GM21825 (cell line): ENCODE data around the gene CHCHD6.
"Not testable (repeated sequence)": the region's sequence is repeated elsewhere in the genome, so short reads cannot be mapped to it uniquely, and the experiment has no call there.

Source experiments
- ATAC-seq: cut with Tn5 transposase; IDR thresholded peaks from one replicate; pipeline ENCODE4 v1.9.1; 2021; ENCODE audit warnings: mild to moderate bottlenecking, moderate library complexity; ENCODE audit not compliant: unreplicated experiment

The CHCHD6 gene

DNA sequence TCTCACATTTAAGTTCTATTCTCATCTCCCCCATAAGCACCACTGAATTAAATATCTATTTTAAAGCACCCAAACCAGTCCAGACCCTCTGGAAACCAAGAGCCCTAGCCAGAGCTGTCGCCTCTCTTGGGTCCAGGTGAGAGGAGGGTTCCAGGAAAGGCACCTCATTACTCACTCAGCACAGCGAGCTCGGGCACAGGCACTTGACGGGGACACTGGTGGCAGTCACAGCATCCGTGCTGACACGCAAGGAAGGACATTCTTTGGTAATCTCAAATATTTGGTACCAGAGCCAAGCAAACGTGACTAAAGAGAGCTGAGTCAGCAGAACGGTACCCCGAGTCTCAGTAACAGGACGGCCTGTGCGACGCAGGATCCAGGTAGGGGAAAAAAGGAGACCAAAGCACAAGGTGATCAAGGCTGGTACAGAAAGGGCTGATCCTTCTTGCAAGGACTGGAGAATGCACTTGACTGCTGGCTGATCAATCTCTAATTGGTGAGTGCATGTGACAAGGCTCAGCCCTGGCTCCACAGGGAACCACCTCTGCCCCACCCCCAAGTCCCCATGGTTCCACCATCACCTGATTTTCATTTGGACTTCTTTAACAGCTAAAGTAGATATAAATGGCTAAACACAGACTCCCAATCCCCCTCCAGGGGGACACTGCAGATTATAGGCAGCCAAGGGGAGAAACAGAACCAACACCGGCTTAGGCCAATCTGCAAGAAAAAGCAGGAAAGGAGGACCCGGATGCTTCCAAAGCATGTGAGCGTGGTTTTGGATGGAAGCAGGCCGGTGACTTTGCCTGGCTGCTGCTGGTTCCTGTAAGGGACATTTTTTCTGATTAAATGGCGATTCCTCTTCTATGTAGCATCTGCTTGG is 61.4 kb downstream of the CHCHD6 start:
- ATAC-seq: no peak

DNA sequence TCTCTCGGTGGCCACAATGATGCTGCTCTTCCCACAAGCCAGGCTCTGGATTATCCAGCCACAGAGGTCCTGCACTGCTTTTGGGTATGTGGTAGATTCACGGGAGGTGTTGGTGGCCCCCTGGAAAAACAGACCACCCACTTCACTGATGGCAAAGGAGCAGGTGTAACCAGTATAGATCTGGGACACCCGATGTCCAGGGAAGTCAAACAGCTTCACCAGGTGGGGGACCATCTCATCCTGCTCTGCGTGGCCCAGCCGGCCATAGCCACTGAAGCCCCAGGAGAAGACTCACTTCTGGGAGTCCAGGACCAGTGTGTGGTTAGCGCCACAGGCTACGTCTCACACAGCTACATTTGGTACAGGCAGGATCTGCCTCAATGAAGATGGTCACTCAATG is 62.6 kb downstream of the CHCHD6 start:
- ATAC-seq: no peak

DNA sequence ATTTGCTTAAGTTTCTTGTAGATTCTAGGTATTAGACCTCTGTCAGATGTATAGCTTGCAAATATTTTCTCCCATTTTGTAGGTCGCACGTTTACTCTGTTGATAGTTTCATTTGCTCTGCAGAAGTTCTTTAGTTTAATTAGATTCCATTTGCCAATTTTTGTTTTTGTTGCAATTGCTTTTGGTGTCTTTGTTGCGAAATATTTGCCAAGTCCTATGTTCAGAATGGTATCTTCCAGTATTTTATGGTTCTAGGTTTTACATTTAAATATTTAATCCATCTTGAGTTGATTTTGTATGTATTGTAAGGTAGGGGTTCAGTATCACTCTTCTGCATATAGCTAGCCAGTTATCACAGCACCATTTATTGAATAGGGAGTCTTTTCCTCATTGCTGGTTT is 64.9 kb downstream of the CHCHD6 start:
- ATAC-seq: no peak

DNA sequence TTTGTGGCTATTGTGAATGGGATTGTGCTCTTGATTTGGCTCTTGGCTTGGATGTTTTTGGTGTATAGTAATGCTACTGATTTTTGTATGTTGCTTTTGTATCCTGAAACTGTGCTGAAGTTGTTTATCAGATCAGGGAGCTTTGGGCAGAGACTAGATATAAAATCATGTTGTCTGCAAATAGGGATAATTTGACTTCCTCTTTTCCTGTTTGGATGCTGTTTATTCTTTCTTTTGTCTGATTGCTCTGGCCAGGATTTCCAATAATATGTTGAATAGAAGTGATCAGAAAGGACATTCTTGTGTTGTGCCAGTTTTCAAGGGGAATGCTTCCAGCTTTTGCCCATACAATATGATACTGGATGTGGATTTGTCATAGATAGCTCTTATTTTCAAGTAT is 66.1 kb downstream of the CHCHD6 start:
- ATAC-seq: no peak

DNA sequence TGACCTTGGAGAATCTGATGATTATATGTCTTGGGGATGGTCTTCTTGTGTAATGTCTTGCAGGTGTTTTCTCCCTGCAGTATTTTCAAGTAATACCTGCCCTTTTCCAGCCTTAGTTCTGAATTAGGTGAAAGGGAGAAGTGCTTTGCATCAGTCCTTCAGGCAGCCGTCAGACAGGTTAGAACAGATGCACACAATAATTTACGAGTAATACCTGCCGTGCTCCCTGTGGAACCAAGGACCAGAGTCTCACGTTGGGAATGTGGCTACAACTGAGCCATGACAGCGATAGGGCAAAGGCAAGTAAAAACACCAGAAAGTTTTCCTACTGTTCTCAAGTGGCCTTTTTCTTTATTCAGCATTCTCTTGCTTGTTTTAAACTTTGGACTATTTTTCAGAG is 69.1 kb downstream of the CHCHD6 start:
- no peak for ATAC-seq

DNA sequence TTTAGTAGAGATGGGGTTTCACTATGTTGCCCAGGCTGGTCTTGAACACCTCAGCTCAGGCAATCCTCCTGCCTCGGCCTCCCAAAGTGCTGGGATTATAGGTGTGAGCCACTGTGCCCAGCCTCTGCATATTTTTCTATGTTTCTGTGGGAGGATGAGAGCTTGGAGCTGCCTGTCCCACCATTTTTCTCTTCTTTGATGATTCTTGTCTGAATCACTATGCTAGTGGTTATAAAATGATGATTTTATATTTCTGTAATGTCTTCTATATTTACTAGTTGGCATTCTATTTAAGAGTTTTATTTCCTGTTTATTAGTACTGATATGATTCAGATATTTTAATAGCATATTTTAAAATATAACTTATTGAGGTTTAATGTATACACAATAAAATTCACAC is 69.7 kb downstream of the CHCHD6 start:
- no peak for ATAC-seq

DNA sequence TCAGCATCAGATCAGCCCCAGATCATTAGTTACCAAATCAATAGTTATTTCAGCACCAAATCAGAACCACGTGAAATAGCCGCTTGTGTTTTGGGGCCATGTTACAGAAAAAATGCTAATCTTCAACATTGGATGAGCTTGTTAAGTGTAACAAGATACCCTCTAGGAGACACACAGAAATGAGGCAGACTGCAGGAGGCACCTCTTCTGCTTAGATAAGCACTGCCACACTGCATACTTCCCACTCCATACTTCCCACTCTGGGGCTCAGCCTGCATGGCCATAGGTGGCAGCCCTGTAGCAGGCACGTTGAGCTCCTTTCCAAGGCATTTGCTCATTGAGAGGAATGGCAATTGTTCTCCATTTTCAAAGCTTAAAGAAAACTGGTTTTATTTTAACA is 73.3 kb downstream of the CHCHD6 start:
- no peak for ATAC-seq

DNA sequence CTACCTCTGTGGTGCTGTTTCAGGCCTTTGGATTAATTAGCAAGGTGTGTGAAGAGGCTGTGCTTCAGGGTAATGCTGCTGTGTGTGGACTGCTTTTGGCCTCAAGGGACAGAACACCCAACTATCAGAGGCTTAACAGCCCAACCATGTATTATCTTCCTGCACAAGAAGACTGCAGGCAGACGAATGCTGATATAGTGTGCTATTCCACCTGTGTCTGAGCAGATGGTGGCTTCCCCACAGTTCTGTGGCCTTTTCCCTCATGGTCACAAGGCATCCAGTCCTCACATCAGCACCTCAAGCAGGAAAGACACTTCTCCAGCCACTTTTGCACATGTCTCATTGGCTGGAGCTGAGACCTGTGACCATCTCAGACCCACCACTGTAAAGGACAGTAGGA is 76.6 kb downstream of the CHCHD6 start:
- no peak for ATAC-seq

DNA sequence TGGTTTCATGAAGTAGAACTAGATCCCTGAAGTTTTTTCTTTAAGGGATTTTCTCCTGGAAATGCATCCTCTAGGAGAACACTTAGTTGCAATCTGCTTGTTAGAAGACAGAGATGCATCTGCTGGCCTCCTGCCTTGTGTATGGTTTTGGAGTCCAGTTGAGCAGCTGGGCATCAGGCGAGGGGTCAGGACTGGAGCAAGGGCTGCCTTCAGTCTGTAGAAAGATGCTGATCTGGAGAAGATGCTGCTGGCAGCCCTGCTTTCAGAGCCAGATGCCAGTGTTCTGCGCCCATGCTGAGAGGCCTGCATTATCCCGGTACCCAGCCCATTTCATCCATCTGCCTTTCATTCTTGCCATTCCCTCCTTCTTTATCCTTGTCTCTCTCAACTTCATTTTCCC is 77.4 kb downstream of the CHCHD6 start:
- no peak for ATAC-seq

DNA sequence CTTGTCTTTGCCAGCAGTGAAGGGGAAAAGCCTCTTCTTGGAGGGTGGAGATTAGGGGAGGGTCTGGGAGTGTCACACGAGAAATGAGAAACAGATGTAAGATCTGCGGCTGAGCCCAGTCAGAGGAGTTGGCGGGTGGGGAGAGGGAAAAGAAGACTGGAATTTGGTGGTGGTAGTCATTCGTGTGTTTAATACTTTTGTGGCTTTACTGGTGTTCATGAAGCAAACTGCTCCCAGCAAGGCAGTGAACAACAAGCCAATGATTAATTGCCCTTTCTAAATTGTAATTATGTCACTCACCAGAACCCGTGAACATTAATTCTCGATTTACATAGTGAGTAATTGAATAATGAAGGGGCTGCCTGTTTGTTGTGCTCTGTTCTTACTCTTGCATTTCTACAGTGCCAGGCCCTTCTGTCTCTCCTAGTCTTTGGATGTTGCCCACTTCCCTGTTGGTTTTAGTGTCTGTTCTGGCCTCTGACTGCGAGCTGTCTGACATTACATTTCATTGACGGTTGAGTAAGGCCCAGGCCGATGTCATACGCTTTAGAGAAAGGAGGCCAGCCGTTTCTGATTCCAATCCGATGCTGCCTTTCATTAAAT is 78.0 kb downstream of the CHCHD6 start:
- ATAC-seq: no peak

DNA sequence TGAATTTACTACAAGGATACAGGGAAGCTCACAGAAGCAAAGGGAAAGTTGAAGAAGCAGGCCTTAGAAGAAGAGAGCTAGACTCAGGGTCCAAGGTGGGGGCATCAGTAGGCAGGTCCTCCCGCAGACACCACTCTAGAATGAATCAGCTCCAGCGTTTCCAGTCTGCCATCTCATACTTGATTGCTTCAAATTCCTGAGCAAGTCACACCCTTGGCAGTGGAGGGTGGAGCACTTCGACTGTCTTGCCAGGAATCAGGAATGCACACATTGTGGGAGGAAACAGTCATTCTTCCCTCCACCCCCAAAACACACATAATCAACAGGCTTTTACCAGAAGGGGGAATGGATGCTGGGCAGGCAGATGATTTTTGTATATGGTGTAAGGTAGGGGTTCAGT is 78.5 kb downstream of the CHCHD6 start:
- ATAC-seq: no peak

DNA sequence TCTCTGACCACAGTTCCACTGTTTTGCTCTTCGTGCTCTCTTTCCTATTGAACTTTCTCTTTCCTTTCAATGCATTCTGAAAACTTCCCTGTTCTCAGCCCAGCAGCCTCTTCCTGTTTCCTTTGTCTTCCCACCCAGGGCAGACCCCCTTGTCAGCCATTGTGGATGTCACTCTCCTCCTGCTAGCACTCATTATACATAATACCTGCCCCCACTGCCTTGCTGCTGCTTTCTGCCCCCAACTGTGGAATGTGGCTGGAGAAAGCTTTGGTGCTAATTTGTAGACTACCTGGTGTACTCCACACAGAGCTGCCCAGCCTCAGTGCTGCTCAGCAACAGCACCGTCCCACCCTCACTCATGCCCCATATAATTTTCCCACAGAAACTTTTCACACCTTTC is 80.2 kb downstream of the CHCHD6 start:
- no peak for ATAC-seq

DNA sequence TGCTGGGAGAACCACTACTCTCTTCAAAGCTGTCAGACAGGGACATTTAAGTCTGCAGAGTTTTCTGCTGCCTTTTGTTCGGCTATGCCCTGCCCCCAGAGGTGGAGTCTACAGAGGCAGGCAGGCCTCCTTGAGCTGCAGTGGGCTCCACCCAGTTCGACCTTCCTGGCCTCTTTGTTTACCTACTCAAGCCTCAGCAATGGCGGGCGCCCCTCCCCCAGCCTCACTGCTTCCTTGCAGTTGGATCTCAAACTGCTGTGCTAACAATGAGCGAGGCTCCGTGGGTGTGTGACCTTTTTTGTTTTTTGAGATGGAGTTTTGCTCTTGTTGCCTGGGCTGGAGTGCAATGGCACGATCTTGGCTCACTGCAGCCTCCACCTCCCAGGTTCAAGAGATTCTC is 87.3 kb downstream of the CHCHD6 start:
- ATAC-seq: not testable (repeated sequence)

DNA sequence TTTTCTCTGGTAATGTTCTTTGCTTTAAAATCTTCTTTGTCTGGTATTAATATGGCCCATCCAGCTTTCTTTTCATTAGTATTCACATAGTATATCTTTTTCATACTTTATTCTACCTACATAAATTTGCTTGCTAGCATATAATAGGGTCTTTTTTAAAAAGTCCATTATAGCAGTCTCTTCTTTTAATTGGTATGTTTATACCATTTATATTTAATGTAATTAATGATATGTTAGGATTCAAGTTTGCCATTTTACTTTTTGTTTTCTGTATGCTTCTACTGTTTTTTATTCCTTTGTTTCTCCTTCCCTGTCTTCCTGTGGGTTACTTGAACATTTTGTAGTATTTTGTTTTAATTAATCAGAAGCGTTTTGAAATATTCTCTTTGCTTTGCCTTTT is 89.0 kb downstream of the CHCHD6 start:
- no peak for ATAC-seq

DNA sequence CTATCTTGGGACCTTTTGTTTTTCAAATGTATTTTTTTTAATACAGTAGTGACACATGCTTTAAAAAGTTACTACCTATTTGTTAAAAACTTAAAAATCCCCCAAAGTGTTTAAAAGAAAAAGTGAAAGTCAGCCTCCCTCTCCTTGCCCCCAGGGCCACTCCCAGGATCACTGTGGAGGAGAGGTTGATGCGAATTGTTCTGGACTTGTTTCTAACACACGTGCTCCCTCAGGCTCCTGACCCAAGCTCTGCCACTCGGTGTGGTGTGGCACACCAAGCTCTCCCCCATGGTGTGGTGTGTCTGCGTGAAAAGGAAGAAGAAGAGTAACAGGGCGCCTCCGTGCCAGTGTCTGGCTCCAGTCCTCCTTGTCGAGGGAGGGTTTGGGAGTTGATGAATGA is 93.5 kb downstream of the CHCHD6 start:
- no peak for ATAC-seq

DNA sequence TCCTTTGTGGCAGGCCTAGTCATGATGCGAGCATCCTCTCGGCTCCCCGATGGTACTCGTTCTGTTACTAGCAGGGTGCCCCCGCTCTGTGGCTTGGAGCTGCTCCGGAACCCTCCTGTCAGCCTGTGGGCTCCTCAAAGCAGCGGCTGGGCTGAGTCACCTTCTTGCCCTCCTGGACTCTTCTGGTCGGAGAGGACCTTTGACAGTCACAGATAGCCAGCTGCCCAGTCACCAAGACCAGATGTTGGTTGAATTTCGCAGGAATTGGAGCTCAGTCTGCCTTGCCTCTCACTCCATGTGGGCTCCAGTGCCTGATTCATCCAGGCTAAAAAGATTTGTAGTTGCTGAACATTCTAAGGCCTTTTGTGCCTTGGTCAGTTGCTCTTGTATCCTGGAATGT is 94.5 kb downstream of the CHCHD6 start:
- no peak for ATAC-seq

DNA sequence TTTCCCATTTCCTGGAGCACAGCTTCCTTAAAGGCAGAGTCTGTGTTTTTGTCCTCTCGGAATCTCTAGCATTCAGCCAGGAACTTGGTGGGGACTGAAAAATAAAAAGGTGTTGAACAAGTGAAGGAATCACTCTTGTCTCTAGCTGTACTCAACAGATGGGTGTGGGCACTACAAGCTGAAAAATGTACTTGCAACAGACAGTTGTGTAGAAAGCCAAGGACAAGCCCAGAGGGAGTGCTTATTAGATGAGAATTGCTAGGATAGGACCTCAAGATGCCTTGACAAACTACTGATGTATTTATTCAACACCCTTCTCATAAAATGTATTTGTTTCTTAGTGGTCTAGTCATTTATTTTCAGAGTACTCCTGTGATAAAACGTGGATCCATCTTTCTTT is 95.1 kb downstream of the CHCHD6 start:
- ATAC-seq: no peak

DNA sequence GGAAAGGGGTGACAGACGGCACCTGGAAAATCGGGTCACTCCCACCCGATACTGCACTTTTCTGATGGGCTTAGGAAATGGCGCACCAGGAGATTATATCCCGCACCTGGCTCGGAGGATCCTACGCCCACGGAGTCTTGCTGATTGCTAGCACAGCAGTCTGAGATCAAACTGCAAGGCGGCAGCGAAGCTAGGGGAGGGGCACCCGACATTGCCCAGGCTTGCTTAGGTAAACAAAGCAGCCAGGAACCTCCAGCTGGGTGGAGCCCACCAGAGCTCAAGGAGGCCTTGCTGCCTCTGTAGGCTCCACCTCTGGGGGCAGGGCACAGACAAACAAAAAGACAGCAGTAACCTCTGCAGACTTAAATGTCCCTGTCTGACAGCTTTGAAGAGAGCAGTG is 97.3 kb downstream of the CHCHD6 start:
- ATAC-seq: not testable (repeated sequence)

DNA sequence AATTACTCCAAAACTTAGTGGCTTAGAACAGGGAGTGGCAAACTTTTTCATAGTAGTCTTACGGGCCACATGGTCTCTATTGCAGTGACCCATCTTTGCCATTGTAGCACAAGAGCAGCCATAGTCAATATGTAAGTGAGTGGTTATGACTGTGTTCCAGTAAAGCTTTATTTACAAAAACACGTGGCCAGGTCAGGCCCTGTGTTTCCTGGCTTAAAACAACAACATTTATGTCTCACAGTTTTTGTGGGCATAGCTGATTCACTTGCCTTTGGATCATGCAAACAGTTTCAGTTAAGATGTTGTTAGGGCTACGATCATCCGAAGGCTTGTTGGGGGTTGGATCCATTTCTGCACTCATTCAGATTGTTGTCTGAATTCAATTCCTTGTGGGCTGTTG is 103.8 kb downstream of the CHCHD6 start:
- ATAC-seq: no peak

DNA sequence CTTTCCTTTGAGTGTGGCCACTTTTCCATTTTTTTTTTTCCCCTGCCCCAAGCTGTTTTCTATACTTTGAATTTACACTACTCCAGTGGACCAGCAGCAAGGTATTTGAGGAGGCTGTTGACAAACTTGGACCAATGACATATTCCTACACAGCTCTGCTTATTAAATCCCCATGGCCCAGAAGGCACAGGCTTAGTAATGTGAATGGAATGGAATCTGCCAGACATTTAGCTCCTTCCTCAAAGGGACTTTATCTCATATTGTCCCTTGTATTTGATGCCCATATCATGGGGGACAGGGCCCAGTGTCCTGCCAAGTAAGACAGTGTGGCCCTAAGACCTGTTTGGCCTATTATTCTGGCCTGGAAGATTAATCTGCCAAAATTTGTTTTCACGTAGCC is 107.5 kb downstream of the CHCHD6 start:
- no peak for ATAC-seq

DNA sequence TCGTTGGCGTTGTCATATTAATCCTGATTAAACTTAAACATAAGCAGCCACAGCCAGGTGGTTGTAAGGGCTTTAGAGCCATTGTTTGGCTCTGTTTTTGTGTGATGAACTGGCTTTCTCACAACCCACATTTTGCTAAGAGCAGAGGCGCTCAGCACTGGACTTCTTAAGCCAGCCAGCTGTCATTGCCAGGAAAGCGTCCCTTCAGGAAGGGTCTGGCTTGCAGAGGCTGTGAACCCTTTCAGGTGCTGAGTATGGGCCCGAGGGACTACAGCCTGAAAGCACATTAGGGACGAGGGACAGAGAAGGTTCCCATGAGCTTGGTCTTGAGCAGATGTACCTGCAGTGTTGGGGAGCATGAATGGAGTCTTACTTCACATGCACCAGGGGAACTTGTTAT is 112.3 kb downstream of the CHCHD6 start:
- no peak for ATAC-seq

DNA sequence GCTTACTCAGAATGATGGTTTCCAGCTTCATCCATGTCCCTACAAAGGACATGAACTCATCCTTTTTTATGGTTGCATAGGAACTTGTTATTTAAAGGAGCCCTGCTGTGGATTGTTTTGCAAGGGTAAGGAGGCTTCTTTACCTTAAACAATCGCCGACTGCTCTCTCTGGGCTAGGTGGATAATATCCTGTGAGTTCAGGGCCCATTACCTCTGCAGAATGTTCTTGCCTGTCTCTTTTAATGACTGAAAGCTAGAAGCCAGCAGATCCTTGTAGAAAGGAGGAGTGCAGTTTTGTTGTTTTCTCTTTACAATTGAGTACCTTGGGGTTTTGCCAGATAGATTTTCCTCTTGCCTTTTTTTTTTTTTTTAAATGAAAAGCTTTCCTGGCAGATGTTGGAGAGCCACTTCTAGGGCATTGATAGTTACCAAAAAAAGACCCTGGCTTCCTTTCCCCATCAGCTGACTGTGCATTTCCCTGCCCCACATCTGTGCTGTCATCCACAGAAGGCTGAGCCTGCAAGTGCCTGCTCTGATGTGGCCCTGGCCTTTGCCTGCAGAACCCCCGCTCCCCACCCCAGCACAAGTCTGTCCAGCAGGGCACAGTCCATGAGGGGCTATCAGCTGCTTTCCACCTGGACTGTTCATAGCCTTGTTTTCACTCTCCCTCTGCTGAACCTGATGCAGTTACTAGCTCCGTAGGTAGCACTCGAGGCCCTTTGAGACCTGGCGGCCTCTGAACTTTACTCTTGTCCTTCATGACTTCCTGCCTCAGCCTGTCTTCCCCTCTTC is 113.1 kb downstream of the CHCHD6 start:
- no peak for ATAC-seq
